MG63 (cell line): ENCODE data around the gene IMMT. TPM values are rescaled to one million over a fixed set of nuclear protein-coding genes. Genes with fewer than 3 reads are reported as not detected.

Source experiments
- DNase-seq: peaks from one replicate; pipeline ENCODE4 v3.0.0-alpha.2; 2020
- H3K27me3 ChIP-seq: fragments of 250-450 bp; sonication (Bioruptor Pico); 2 replicates; pipeline ENCODE4 v1.5.1; 2020; ENCODE audit warnings: mild to moderate bottlenecking, moderate library complexity
- H3K36me3 ChIP-seq: fragments of 250-450 bp; sonication (Bioruptor Pico); 2 replicates; pipeline ENCODE4 v1.5.1; 2020; ENCODE audit warnings: mild to moderate bottlenecking, moderate library complexity
- H3K4me3 ChIP-seq: fragments of 250-450 bp; sonication (Bioruptor Pico); 2 replicates; pipeline ENCODE4 v1.5.1; 2020; ENCODE audit warnings: mild to moderate bottlenecking, moderate library complexity
- H3K9me3 ChIP-seq: fragments of 250-450 bp; sonication (Bioruptor Pico); 2 replicates; pipeline ENCODE4 v1.5.1; 2020; ENCODE audit warnings: mild to moderate bottlenecking, moderate library complexity
- total RNA-seq: library from RNA; depleted of rRNA; stranded (reverse); fragments of >200 nt; shearing (Covaris generic); gene quantifications from 2 replicates; pipeline ENCODE4 v1.2.3, GENCODE V29; 2014; ENCODE audit warnings: low replicate concordance

IMMT gene
- total RNA-seq, 1 experiment from 2014 or later: 57.5 TPM

DNA sequence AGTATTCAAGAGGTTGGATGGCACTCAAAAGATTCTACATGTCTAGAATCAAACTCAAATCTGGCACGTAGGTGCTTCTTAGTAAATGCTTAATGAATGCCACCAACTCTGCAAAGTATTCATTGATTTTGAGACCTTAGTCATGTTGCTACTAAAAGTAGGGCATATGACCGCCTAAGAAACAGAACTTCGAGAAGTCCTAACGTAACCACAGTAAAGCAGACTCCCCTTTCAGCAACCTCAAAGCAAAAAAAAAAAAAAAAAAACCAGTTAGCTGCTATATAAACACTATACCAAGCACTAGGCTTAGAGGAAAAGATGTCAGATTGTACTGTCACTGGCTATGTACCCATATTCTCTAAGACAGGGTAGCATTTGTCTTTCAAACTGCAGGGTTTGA, 55.3 kb downstream of the IMMT start:
- no peak for DNase-seq
- Histone ChIP-seq H3K9me3 (no peaks in the 10 kb centered on the region), H3K36me3 (peaks cover 79% of the 10 kb centered on the region), H3K27me3 (no peaks in the 10 kb centered on the region), H3K4me3 (no peak overlapping the region)

DNA sequence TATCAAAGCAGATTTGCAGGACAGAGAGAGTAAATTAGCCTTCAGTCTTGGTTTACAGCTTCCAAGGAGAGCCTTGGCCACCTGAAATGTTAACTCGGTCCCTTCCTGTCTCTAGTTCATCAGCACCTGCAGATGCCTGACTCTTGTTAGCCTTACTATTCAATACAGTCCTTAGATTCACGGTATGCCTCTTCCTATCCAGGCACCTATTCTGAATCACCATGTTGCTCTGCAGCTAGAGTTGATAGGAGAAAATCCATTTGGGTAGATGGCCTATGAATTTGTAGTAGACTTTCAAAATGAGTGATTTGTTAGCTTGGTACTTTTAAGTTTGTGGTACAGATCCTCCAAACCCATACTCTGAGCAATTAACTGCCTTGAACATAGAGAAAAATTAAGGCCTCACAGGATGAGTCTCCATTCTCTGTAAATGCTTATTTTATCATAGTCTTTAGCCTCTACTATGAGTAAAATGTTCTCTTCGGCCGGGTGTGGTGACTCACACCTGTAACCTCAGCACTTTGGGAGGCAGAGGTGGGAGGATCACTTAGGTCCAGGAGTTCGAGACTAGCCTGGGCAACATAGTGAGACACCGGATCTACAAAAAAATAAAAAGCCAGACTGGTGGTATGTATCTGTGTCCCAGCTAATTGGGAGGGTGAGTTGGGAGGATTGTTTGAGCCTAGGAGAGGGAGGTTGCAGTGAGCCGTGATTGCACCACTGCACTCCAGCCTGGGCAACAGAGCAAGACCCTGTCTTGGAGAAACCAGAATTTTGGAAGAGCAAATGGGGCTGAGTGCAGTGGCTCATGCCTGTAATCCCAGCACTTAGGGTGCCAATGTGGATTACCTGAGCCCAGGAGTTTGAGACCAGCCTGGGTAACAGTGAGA, 56.3 kb downstream of the IMMT start:
- Histone ChIP-seq H3K9me3 (no peaks in the 10 kb centered on the region), H3K4me3 (no peak overlapping the region), H3K36me3 (peaks cover 81% of the 10 kb centered on the region), H3K27me3 (no peaks in the 10 kb centered on the region)
- no peak for DNase-seq

DNA sequence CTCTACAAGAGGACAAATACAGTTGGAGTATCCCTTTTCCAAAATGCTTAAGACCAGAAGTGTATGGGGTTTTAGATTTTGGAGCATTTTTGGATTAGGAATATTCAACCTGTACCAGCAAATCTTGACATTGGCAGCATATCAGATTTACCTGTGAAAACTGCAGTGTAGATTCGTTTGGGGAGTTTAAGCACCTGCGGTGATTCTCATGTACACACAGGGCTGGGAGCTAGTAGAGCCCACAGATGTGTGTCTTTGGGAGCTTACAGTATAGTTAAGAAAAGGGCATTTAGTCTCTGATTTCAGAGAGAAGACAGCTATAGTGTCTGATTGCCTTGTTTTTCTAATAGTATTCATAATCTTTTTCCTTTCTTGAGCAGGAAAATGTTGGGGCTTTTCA, 59.1 kb downstream of the IMMT start:
- H3K4me3 ChIP-seq: no peak overlapping the region
- DNase-seq: no peak
- H3K27me3 ChIP-seq: no peaks in the 10 kb centered on the region
- no peaks in the 10 kb centered on the region for H3K9me3 ChIP-seq
- peaks cover 91% of the 10 kb centered on the region for H3K36me3 ChIP-seq

DNA sequence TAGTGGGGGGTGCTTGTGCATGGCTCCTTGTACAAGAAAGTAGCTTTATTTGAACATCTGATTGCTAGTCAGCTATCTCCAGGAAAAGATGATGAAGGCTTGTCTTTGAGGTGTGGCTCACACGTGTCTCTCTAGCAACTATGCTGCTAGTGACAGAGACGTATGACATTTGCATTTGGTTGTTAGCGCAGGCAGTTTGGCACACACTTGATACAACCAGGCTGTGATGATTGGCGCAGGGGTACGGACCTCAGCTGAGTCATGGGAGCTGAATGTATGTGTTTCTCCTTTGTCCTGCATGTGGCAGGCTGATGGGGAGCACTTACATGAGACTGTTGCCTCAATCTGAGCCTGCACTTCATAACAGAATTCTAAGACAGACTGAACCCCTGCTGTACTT, 59.6 kb downstream of the IMMT start:
- Histone ChIP-seq H3K27me3 (no peaks in the 10 kb centered on the region), H3K9me3 (no peaks in the 10 kb centered on the region), H3K4me3 (no peak overlapping the region), H3K36me3 (peaks cover 92% of the 10 kb centered on the region)
- DNase-seq: no peak

DNA sequence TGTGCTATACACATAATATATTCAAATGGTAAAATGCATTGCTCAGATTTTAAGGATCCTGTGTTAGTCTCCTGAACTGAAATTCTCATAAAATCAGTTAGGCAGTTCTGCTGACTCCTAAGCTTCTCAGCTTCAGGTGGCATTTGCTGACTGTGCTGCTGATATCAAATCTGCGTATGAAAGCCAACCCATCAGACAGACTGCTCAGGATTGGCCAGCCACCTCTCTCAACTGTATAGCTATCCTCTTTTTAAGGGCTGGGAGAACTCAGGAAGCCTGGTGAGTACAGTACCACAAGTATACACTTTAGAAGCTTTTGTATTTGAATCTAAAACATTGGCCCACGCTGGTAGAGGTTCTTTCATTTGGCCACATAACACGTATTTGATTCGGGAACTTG, 60.6 kb downstream of the IMMT start:
- no peaks in the 10 kb centered on the region for H3K9me3 ChIP-seq
- H3K36me3 ChIP-seq: peaks cover 93% of the 10 kb centered on the region
- no peak overlapping the region for H3K4me3 ChIP-seq
- H3K27me3 ChIP-seq: no peaks in the 10 kb centered on the region
- no peak for DNase-seq

DNA sequence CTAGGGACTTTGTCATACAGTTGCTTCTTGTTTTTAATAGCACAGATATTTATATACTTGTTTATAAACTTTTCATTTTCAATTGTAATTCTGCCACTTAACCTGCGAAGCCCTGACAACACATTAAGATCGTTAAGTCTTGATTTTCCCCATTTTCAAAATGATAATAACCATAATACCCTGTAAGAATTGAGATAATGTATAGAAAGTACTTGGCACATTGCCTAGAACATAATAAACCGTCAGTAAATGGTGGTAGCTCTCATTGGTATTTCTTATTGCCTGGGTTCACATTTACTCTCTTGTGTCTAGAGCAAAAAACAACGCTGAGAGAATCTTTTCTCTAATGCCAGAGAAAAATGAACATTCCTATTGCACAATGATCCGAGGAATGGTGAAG, 70.6 kb downstream of the IMMT start:
- DNase-seq: no peak
- no peaks in the 10 kb centered on the region for H3K9me3 ChIP-seq
- peaks cover 88% of the 10 kb centered on the region for H3K36me3 ChIP-seq
- H3K4me3 ChIP-seq: no peak overlapping the region
- no peaks in the 10 kb centered on the region for H3K27me3 ChIP-seq

DNA sequence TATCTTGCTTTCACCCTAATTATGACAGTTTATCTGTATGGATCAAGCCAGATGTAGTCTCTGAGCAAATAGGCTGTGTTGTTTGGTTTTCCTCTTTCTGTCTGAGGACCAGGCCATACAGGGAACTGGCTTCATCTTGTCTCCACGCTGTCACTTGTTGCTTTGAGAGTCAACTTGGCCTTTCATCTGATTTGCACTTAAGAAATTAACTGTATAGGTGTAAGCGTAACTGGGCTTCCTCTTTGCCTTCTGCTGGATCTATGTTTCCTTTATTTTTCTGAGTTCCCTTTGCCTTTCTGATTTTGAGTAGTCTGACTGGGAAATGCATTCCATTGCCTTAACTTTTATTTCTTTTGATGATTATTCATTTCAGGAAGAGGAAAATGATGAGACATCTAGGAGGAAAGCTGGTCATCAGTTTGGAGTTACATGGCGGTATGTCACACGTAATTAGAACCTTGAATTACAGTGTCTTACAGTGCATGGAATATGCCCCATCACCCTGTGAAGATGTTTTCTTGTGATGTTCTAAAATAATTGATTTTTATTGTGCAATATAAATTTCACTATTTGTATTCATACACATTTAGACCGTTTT, 71.8 kb downstream of the IMMT start:
- no peak overlapping the region for H3K4me3 ChIP-seq
- peaks cover 87% of the 10 kb centered on the region for H3K36me3 ChIP-seq
- no peaks in the 10 kb centered on the region for H3K27me3 ChIP-seq
- DNase-seq: no peak
- no peaks in the 10 kb centered on the region for H3K9me3 ChIP-seq

DNA sequence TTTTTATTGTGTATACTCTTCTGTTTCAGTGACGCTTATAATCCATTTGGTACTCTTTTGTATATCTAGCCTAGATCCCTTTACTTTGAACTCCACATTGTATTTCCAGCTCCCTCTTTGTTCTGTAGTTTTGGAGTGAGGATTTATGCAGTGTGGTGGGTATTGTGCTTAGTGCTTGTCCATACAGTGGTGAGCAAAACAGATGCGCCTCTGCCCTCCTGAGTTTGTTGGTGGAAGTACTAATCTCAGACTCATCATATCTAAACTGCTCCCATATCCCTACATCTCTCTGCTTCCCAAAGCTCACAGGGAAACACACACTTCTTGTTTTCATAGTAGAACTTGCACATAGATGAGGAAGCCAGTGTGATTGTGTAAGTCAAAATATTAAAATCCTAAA, 77.1 kb downstream of the IMMT start:
- Histone ChIP-seq H3K27me3 (no peaks in the 10 kb centered on the region), H3K36me3 (peaks cover 86% of the 10 kb centered on the region), H3K4me3 (no peak overlapping the region), H3K9me3 (no peaks in the 10 kb centered on the region)
- no peak for DNase-seq

DNA sequence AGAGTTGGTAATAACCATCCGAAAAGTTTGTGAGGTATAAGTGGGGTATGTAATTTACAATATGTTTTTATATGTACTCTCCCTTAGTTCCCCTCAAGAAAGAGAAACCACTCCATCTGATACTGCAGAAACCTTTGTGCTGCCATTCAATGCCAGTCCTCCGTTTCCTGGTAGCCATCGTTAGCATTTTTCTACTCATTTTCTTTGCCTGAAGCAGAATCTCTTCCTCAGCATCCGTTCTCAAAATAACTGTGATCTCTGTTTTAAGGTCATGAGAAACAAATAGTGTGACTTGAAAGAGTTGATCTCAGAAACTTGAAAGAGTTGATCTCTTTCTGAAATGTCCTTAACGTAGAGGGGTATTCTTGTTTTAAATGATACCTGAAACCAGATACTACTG, 88.2 kb downstream of the IMMT start:
- no peak for DNase-seq
- H3K36me3 ChIP-seq: peaks cover 71% of the 10 kb centered on the region

DNA sequence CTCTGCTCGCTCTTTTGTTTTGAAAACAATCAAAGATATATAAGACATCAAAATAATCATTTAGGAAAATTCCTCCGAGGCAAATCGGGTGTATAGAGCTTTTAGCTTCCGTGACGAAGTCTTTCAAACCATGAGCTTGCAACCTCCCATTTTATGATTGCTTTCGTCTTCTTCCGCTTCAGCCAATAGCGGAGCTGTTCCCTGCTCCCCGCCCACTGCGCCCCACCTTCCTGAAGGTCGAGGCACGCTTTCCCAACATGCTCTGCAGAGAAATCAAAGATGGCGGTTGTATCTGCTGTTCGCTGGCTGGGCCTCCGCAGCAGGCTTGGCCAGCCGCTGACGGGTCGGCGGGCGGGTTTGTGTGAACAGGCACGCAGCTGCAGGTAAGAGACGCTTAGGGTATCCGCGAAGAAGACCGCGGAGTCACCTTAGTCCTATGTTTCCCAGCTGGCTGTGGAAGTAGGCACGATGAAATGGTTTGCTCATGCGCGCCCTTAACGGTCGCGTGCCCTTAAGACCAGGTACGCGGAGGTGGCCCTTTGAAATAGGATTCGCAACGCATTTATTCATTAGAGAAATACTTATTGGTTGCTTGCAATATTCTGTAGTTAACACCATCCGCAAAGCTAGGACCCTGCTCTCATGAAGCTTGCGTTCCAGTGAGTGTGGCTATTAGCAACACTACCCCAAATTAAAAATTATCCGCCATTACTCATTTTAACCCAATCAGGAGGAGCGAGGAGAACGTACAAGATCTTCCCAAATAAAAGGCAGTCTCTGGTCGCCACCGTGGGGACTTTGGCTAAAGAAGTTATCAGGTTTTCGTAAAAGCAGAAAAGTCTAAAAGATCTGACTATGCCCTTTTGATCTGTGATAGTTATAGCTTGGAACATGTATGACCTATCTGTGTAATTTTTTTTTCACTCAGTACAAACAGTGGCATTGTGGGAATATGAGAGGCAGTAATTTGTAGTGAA, 89.0 kb downstream of the IMMT start, which contains the start of gene PTCD3:
TSS of gene PTCD3 (plus strand) at position 267 of the 977 bp plus-strand sequence. CDS start at position 280, 13 bp downstream.
- Histone ChIP-seq H3K4me3 (peak within 1 kb of the TSS; percentile 86), H3K27me3 (no peaks in the 10 kb centered on the region), H3K36me3 (peaks cover 70% of the 10 kb centered on the region), H3K9me3 (no peaks in the 10 kb centered on the region)
- DNase-seq: peak; percentile 96

More for the DNA sequence above, 88.2 kb downstream of the IMMT start:
- Histone ChIP-seq H3K4me3 (peak overlapping the region; percentile 86), H3K9me3 (no peaks in the 10 kb centered on the region), H3K27me3 (no peaks in the 10 kb centered on the region)

DNA sequence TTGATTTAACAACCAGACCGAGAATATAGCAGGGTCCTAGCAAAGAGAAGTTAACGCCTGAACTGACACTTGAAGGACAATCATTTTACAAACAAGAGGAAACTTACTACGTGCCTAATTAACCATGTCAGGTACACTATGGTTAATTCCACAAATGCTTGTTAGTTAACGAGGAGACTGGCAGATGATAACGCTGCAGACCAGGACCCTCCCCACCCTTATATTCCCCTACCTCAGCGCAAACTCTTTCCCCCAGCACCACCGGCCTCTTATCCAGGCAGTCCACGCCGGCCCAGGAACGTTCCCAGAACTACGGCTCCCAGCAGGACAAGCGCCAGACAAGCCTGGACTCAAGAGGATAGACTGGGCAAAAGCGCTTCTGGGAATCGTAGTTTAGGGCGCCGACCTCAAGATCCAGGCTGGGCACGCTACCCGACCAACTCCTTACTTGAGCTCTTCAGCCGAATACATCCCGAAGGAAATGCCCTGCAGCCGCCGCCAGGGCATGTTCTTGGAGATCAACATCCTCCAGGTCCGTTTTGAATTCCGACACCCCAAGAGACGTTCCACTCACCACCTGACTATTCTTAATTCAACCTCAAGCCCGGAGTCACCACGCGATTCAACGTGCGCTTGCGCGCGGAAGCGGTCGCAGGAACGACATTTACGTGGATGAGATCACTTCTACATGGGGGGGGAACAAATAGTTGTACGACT, 89.9 kb downstream of the IMMT start, which contains the start of gene POLR1A:
TSS of gene POLR1A (minus strand) at position 635 of the 717 bp plus-strand sequence. CDS start at position 525, 110 bp downstream.
- H3K9me3 ChIP-seq: no peaks in the 10 kb centered on the region
- DNase-seq: peak; percentile 89
- H3K36me3 ChIP-seq: peaks cover 70% of the 10 kb centered on the region
- no peaks in the 10 kb centered on the region for H3K27me3 ChIP-seq
- H3K4me3 ChIP-seq: peak within 1 kb of the TSS; percentile 86

DNA sequence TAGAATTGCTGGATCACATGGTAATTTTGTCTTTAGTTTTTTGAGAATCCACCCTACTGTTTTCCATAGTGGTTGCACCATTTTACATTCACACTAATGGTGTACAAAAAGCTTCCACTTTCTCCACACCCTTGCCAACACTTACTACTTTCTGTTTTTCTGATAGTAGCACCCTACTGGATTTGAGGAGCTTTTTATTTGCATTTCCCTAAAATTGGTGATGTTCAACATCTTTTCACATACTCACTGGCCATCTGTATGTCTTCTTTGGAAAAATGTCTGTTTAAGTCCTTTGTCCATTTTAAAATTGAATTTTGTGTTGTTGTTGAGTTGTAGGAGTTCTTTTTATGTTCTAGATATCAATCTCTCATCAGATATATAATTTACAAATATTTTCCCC, 93.1 kb downstream of the IMMT start:
- Histone ChIP-seq H3K4me3 (no peak overlapping the region), H3K9me3 (no peaks in the 10 kb centered on the region), H3K27me3 (no peaks in the 10 kb centered on the region), H3K36me3 (peaks cover 69% of the 10 kb centered on the region)
- no peak for DNase-seq

DNA sequence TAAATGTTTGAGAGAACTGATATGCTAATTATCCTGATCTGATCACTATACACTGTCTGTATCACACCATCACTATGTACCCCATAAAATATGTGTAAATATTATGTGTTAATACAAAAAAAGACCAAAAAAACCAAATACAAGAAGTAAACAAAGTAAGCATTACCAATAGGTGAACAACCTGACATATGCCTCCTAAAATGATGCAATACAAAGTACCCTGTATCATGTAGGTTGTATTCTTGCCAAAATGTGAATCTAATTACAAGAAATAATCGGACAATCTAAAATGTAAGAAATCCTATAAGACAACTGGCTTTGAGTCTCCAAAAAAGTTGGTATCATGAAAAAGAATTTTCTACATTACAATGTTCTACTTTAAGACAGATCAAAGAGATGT, 97.3 kb downstream of the IMMT start:
- no peak for DNase-seq
- H3K9me3 ChIP-seq: no peaks in the 10 kb centered on the region
- peaks cover 86% of the 10 kb centered on the region for H3K36me3 ChIP-seq
- no peak overlapping the region for H3K4me3 ChIP-seq
- no peaks in the 10 kb centered on the region for H3K27me3 ChIP-seq

DNA sequence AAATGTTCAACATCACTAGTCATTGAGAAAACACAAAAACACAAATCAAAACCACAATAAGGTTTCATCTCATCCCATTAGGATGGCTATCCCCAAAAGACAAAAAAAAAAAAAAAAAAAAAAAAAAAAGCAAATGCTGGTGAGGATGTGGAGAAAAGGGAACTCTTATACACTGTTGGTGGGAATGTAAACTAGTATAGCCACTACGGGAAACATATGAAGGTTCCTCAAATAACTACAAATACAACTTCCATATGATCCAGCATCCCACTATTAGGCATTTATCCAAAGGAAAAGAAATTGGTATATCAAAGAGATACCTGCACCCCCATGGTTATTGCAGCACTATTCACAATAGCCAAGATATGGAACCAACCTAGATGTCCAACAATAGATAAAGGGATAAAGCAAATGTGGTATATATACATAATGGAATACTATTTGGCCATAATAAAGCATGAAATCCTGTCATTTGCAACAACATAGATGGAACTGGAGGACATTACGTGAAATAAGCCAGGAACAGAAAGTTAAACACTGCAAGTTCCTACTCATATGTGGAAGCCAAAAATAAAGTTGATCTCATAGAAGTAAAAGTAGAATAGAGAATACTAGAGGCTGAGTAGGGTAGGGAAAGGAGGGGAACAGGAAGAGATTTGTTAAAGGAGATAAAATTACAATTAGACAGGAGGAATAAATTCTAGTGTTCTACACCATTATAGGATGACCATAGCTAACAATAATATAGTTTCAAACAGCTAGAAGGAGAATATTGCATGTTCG, 98.0 kb downstream of the IMMT start:
- DNase-seq: no peak
- H3K27me3 ChIP-seq: no peaks in the 10 kb centered on the region
- no peak overlapping the region for H3K4me3 ChIP-seq
- H3K9me3 ChIP-seq: no peaks in the 10 kb centered on the region
- H3K36me3 ChIP-seq: peaks cover 86% of the 10 kb centered on the region

DNA sequence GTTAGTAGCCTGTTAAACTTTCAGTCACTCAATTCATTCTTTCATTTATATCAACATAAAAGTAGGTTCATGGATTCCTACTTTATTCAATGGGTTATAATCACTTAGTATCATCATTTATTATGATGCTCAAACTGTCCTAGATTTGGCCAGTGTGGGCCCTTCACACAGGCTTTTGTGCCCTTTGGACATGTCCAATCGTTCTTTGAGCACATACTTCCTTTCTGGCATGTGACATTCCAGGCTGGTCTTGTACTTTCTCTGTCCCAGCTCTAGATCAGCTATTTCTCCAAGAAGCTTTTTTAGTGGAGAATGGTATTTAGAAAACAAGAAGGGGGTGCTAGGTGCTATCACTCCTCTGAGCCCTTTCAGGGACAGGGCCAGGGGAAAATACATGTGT, 101.0 kb downstream of the IMMT start:
- Histone ChIP-seq H3K27me3 (no peaks in the 10 kb centered on the region), H3K9me3 (no peaks in the 10 kb centered on the region), H3K4me3 (no peak overlapping the region), H3K36me3 (peaks cover 70% of the 10 kb centered on the region)
- DNase-seq: no peak
